ENCODE results near the gene RNF17. TPM values are rescaled to one million over a fixed set of nuclear protein-coding genes. Genes with fewer than 3 reads are reported as not detected.

The RNF17 gene
- total and polyA plus RNA-seq, 2 donors (not counting 3 experiments of a cell fraction or from before 2014, with no cell fraction given): 0.30 TPM; not detected in 1

DNA sequence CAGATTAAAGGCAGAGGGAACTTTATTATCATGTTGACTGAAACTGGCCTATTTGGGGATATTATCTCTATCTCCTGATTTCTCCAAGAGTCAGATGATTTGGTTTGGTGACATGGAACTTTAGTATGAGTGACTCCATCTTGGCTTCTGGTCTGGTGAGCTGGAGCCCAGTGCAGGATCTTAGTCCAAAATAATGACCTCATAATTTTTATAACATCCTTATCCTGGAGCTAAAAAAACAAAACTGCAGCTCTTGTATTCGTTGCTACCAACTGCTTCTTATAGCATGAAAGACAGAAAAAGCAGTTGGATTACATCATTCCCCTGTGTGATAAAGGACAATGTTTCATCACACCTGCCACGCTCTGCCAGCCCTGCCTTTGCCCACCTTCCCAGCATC is 39.3 kb upstream of the RNF17 start:
- TF ChIP-seq POLR2A (IDR thresholded peaks at IDR 0.05; ENCODE audit: low read depth, low read length) (no peak), EZH2 (IDR thresholded peaks at IDR 0.05; ENCODE audit: borderline replicate concordance, low read depth, low read length, severe bottlenecking) (no peak), MYC (IDR thresholded peaks at IDR 0.05; ENCODE audit: low read depth, low read length) (no peak), JUN (IDR thresholded peaks at IDR 0.05; ENCODE audit: borderline replicate concordance, insufficient read depth, insufficient read length, low read depth) (no peak), GATA2 (IDR thresholded peaks at IDR 0.05; ENCODE audit: insufficient read depth, insufficient read length, low read depth, low read length) (no peak), FOS (IDR thresholded peaks at IDR 0.05; ENCODE audit: borderline replicate concordance, insufficient read depth, low read length) (no peak), POLR2AphosphoS5 (IDR thresholded peaks at IDR 0.05; ENCODE audit: insufficient read depth, low read depth, low read length) (no peak)
- TF ChIP-seq, protein P1, sequence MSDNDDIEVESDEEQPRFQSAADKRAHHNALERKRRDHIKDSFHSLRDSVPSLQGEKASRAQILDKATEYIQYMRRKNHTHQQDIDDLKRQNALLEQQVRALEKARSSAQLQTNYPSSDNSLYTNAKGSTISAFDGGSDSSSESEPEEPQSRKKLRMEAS (IDR thresholded peaks at IDR 0.05; ENCODE audit: insufficient read depth, insufficient read length): no peak
- TF ChIP-seq, protein P2, sequence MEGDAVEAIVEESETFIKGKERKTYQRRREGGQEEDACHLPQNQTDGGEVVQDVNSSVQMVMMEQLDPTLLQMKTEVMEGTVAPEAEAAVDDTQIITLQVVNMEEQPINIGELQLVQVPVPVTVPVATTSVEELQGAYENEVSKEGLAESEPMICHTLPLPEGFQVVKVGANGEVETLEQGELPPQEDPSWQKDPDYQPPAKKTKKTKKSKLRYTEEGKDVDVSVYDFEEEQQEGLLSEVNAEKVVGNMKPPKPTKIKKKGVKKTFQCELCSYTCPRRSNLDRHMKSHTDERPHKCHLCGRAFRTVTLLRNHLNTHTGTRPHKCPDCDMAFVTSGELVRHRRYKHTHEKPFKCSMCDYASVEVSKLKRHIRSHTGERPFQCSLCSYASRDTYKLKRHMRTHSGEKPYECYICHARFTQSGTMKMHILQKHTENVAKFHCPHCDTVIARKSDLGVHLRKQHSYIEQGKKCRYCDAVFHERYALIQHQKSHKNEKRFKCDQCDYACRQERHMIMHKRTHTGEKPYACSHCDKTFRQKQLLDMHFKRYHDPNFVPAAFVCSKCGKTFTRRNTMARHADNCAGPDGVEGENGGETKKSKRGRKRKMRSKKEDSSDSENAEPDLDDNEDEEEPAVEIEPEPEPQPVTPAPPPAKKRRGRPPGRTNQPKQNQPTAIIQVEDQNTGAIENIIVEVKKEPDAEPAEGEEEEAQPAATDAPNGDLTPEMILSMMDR (IDR thresholded peaks at IDR 0.05; ENCODE audit: extremely low read depth in 1 of 2, insufficient read depth in 1 of 2, low read depth in 1 of 2, low read length in 2 of 2): no peak
- dilution Hi-C loops (cut with MboI; ENCODE audit: extremely low pct_ligation_motif_present, low sequenced_read_pairs) (no loop called here), intact Hi-C loops (cut with micrococcal nuclease) (loop anchor here (5.0 kb wide), 1 partner anchor 142 kb away; no protein-coding TSS in a partner anchor)
- Histone ChIP-seq H3K4me3 (replicated peaks in 1 of 3; ENCODE audit: insufficient read depth in 1 of 3, low read depth in 1 of 3, low read length in 3 of 3) (no peak overlapping the region), H3K9ac (replicated peaks; ENCODE audit: extremely low read depth, insufficient read depth, low read length) (no peak overlapping the region), H3K27me3 (ENCODE audit: control insufficient read depth in 2 of 2, insufficient read depth in 2 of 2, low read length in 2 of 2) (peaks cover 0 to 2% of the 10 kb centered on the region in 2 experiments), H3K79me2 (ENCODE audit: control insufficient read depth, insufficient read depth, low read length) (no peaks in the 10 kb centered on the region), H4K20me1 (replicated peaks; ENCODE audit: control insufficient read depth, extremely low read depth, insufficient read depth, low read length) (no peaks in the 10 kb centered on the region), H3K4me1 (ENCODE audit: control insufficient read depth, extremely low read depth, insufficient read depth, low read length) (no peaks in the 10 kb centered on the region), H2AFZ (ENCODE audit: low read depth, low read length) (no peak overlapping the region), H3K27ac (ENCODE audit: insufficient read depth, low read depth, low read length) (no peak overlapping the region), H3K4me2 (ENCODE audit: insufficient read depth, low read length) (no peak overlapping the region), H3K9me1 (replicated peaks; ENCODE audit: control insufficient read depth, extremely low read depth, insufficient read depth, low read length) (no peaks in the 10 kb centered on the region), H3K36me3 (ENCODE audit: control insufficient read depth in 2 of 2, extremely low read depth in 1 of 2, insufficient read depth in 2 of 2, low read length in 2 of 2) (no peaks in the 10 kb centered on the region), H3K9me3 (replicated peaks; ENCODE audit: control insufficient read depth, insufficient read depth, low read length) (no peaks in the 10 kb centered on the region)
- FAIRE-seq: no peak
- no peak for DNase-seq (ENCODE audit: low read depth, low spot score)
- POLR2A ChIA-PET: no interaction called here
- CTCF ChIA-PET: interaction anchor here (5.9 kb wide), 1 partner anchor 31 kb away, joined by 43 read pairs; no protein-coding TSS in a partner anchor
- BruUV-seq (replicated peaks): no TSS peak

Data from endothelial cell of umbilical vein (primary cell).